ENCODE measurements around the gene SOS1.

SOS1 gene

DNA sequence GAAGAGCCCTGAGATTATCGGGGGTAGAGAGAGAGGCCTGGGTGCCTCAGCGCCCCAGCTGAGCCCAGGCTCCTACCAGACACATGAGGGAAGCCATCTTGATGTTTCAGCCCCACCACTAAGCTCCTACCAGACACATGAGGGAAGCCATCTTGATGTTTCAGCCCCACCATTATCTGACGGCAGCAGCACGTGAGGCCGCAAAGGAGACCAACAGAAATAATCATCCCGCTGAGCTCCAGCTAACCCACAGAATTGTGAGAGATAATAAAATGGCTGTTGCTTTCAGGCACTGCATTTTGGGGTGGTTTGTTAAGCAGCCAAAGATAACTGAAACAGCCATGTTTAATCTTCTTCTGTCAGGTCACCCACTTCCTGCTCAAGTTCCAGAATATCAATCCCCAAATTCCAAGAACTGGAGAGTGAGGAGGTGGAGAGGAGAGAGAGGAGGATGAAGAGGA, 29.3 kb upstream of the SOS1 start:
- no peak for DNase-seq (ENCODE audit: low read depth in 1 of 2, low spot score in 1 of 2)
- Histone ChIP-seq H3K27ac (replicated peaks) (no peak overlapping the region), H3K27me3 (ENCODE audit: insufficient read depth, poor library complexity, severe bottlenecking) (no peaks in the 10 kb centered on the region), H3K4me3 (replicated peaks; ENCODE audit: insufficient read depth, low read length) (no peak overlapping the region)
- TF ChIP-seq GABPA (IDR thresholded peaks at IDR 0.05; ENCODE audit: low read depth) = no peak
- TF ChIP-seq POLR2AphosphoS5 (IDR thresholded peaks at IDR 0.05; ENCODE audit: low read depth) = no peak
- TF ChIP-seq CTCF (IDR thresholded peaks at IDR 0.05; ENCODE audit: insufficient read depth, low read length) = no peak
- TF ChIP-seq REST (IDR thresholded peaks at IDR 0.05; ENCODE audit: insufficient replicate concordance, low read depth) = no peak
- TF ChIP-seq SPI1 (IDR thresholded peaks at IDR 0.05; ENCODE audit: borderline replicate concordance, low read depth) = no peak

DNA sequence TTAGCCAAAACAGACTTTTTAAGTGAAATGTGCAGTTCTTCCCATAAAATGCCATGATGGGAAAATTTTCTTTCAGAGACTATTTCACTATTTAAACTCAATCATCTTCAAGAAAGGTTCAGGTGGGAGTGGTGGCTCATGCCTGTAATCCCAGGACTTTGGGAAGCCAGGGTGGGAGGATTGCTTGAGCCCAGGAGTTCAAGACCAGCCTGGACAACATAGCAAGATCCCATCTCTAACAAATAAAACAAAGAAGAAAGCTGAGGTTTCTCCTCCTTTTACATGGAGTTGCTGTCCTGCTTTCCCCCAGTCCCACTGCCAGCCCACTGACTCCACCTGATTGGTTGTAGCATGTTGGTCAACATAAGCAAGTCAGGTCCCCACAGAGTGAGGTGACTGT, 25.8 kb upstream of the SOS1 start:
- Histone ChIP-seq H3K27ac (replicated peaks) (no peak overlapping the region), H3K27me3 (ENCODE audit: insufficient read depth, poor library complexity, severe bottlenecking) (no peaks in the 10 kb centered on the region), H3K4me3 (replicated peaks; ENCODE audit: insufficient read depth, low read length) (no peak overlapping the region)
- DNase-seq (ENCODE audit: low read depth in 1 of 2, low spot score in 1 of 2) = no peak
- TF ChIP-seq GABPA (IDR thresholded peaks at IDR 0.05; ENCODE audit: low read depth) (no peak), REST (IDR thresholded peaks at IDR 0.05; ENCODE audit: insufficient replicate concordance, low read depth) (no peak), POLR2AphosphoS5 (IDR thresholded peaks at IDR 0.05; ENCODE audit: low read depth) (no peak), CTCF (IDR thresholded peaks at IDR 0.05; ENCODE audit: insufficient read depth, low read length) (no peak), SPI1 (IDR thresholded peaks at IDR 0.05; ENCODE audit: borderline replicate concordance, low read depth) (no peak)

DNA sequence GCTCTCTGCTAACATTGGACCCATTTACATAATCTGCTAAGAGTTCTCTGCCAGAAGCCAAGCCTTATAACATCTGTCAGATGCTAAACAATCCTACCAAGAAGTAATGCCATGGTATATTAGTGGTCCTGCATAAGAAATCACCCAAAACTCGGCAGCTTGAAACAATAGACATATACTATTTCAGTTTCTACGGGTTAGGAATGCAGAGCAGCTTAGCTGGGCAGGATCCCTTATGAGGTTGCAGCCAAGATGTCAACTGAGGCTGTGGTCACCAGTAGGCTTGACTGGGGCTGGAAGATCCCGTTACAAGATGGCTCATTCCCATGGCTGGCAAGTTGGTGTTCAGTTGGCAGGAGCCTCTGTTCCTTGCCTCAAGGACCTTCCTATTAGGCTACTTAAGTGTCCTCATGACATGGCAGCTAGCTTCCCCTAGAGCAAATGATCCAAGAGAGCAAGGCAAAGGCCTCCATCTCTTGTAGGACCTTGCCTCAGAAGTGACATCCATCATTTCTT, 25.1 kb upstream of the SOS1 start:
- DNase-seq (ENCODE audit: low read depth in 1 of 2, low spot score in 1 of 2) = no peak
- no peak overlapping the region for H3K4me3 ChIP-seq (replicated peaks; ENCODE audit: insufficient read depth, low read length)
- no peak for TF ChIP-seq POLR2AphosphoS5 (IDR thresholded peaks at IDR 0.05; ENCODE audit: low read depth)
- no peak for TF ChIP-seq GABPA (IDR thresholded peaks at IDR 0.05; ENCODE audit: low read depth)
- TF ChIP-seq REST (IDR thresholded peaks at IDR 0.05; ENCODE audit: insufficient replicate concordance, low read depth) = no peak
- TF ChIP-seq CTCF (IDR thresholded peaks at IDR 0.05; ENCODE audit: insufficient read depth, low read length) = no peak
- no peak overlapping the region for H3K27ac ChIP-seq (replicated peaks)
- no peaks in the 10 kb centered on the region for H3K27me3 ChIP-seq (ENCODE audit: insufficient read depth, poor library complexity, severe bottlenecking)
